ENCODE measurements around the gene OR52L1. TPM values are rescaled to one million over a fixed set of nuclear protein-coding genes. Genes with fewer than 3 reads are reported as not detected.

OR52L1 gene
- total RNA-seq, 1 experiment from 2014 or later, result not detected

DNA sequence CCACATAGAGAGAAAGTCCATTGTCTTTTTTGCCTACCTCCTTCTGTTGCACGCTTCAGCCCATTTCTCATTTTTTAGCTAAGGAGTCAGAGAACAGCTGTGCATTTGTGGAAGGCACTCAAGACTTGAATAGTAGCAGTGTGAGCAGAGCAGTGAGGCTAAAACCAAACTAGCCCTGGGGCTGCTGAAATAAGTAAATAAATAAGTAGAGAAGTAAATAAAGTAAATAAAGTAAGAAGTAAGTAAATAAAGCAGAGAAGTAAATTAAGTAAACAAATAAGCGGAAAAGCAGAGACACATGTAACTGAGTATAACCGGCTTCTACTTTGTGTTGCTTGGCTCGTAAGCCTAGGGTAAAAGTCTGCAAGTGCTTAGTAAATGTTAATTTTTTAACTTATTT lies 2.4 kb upstream of the OR52L1 start:
- POLR2A ChIA-PET (ENCODE audit: unreplicated experiment), result no interaction called here
- no TSS peak for BruUV-seq (replicated peaks)
- H3K79me2 ChIP-seq (ENCODE audit: low read depth), result no peaks in the 10 kb centered on the region
- no peaks in the 10 kb centered on the region for H3K27me3 ChIP-seq (ENCODE audit: insufficient read depth, low read depth)
- CTCF ChIA-PET, result no interaction called here
- H3K4me1 ChIP-seq (replicated peaks; ENCODE audit: insufficient read depth), result no peaks in the 10 kb centered on the region
- no peak overlapping the region for H3K4me3 ChIP-seq
- H3K9me3 ChIP-seq (ENCODE audit: insufficient read depth, low read depth), result no peaks in the 10 kb centered on the region
- no peak for TF ChIP-seq EZH2 (IDR thresholded peaks at IDR 0.05; ENCODE audit: low read depth)
- TF ChIP-seq, protein P1, sequence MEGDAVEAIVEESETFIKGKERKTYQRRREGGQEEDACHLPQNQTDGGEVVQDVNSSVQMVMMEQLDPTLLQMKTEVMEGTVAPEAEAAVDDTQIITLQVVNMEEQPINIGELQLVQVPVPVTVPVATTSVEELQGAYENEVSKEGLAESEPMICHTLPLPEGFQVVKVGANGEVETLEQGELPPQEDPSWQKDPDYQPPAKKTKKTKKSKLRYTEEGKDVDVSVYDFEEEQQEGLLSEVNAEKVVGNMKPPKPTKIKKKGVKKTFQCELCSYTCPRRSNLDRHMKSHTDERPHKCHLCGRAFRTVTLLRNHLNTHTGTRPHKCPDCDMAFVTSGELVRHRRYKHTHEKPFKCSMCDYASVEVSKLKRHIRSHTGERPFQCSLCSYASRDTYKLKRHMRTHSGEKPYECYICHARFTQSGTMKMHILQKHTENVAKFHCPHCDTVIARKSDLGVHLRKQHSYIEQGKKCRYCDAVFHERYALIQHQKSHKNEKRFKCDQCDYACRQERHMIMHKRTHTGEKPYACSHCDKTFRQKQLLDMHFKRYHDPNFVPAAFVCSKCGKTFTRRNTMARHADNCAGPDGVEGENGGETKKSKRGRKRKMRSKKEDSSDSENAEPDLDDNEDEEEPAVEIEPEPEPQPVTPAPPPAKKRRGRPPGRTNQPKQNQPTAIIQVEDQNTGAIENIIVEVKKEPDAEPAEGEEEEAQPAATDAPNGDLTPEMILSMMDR (conservative IDR thresholded peaks at IDR 0.05), result no peak
- intact Hi-C loops (cut with micrococcal nuclease; ENCODE audit: unreplicated experiment), result no loop called here
- no peaks in the 10 kb centered on the region for H3F3A ChIP-seq (ENCODE audit: insufficient read depth, low read depth)
- no peaks in the 10 kb centered on the region for H3K36me3 ChIP-seq (ENCODE audit: low read depth)
- H2AFZ ChIP-seq, result no peak overlapping the region
- H3K27ac ChIP-seq, result no peak overlapping the region
- H4K20me1 ChIP-seq (ENCODE audit: insufficient read depth), result no peaks in the 10 kb centered on the region
- DNase-seq, result no peak
- no peak overlapping the region for H3K4me2 ChIP-seq
- no peaks in the 10 kb centered on the region for H3K9me2 ChIP-seq (ENCODE audit: insufficient read depth)

- Histone ChIP-seq H3K9me3 (ENCODE audit: insufficient read depth, low read depth) (no peaks in the 10 kb centered on the region), H3K27me3 (ENCODE audit: insufficient read depth, low read depth) (no peaks in the 10 kb centered on the region), H3K4me2 (no peak overlapping the region), H3K27ac (no peak overlapping the region), H3F3A (ENCODE audit: insufficient read depth, low read depth) (no peaks in the 10 kb centered on the region), H4K20me1 (ENCODE audit: insufficient read depth) (no peaks in the 10 kb centered on the region), H3K9me2 (ENCODE audit: insufficient read depth) (no peaks in the 10 kb centered on the region), H3K36me3 (ENCODE audit: low read depth) (no peaks in the 10 kb centered on the region), H2AFZ (no peak overlapping the region), H3K4me1 (replicated peaks; ENCODE audit: insufficient read depth) (no peaks in the 10 kb centered on the region), H3K79me2 (ENCODE audit: low read depth) (no peaks in the 10 kb centered on the region), H3K4me3 (no peak overlapping the region)
- no peak for DNase-seq
- intact Hi-C loops (cut with micrococcal nuclease; ENCODE audit: unreplicated experiment), result no loop called here
- TF ChIP-seq EZH2 (IDR thresholded peaks at IDR 0.05; ENCODE audit: low read depth), result no peak
- TF ChIP-seq, protein P1 (conservative IDR thresholded peaks at IDR 0.05), result no peak
- CTCF ChIA-PET, result no interaction called here
- POLR2A ChIA-PET (ENCODE audit: unreplicated experiment), result no interaction called here
- no TSS peak for BruUV-seq (replicated peaks)
These were observed 3.3 kb downstream of the OR52L1 start for GRCh38 chr11:5983443-5983842.

DNA sequence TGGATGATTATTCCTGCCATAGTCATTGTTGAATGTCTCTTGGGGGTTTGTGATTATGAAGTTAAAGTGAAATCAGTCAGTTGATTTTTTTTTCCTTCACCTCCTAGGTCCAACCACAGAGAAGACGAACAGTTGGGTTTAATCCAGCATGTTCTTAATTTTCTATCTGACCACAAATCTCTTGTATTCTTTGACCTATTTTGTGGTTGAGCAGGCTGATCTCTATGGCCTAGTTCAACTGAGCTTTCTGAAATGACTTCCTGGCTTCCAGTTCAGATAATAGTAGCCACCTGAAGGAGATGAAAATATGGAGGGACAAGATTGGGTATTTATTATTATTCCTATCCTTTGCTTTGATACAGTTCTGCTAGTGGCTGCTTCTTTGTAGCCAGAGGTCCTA lies 13.3 kb downstream of the OR52L1 start:
- H3K9me2 ChIP-seq (ENCODE audit: insufficient read depth), result no peaks in the 10 kb centered on the region
- H3K4me1 ChIP-seq (replicated peaks; ENCODE audit: insufficient read depth), result no peaks in the 10 kb centered on the region
- H3K4me3 ChIP-seq, result no peak overlapping the region
- H3K79me2 ChIP-seq (ENCODE audit: low read depth), result no peaks in the 10 kb centered on the region
- no peak overlapping the region for H2AFZ ChIP-seq
- no peaks in the 10 kb centered on the region for H3F3A ChIP-seq (ENCODE audit: insufficient read depth, low read depth)
- no peak for TF ChIP-seq EZH2 (IDR thresholded peaks at IDR 0.05; ENCODE audit: low read depth)
- TF ChIP-seq, protein P1 (conservative IDR thresholded peaks at IDR 0.05), result no peak
- 0 out of 2 replicates have a peak, but pooled peaks cover 6% of the 10 kb centered on the region for H3K27me3 ChIP-seq (ENCODE audit: insufficient read depth, low read depth)
- BruUV-seq (replicated peaks), result no TSS peak
- intact Hi-C loops (cut with micrococcal nuclease; ENCODE audit: unreplicated experiment), result no loop called here
- no peak overlapping the region for H3K27ac ChIP-seq
- no peak for DNase-seq
- H3K36me3 ChIP-seq (ENCODE audit: low read depth), result no peaks in the 10 kb centered on the region
- H4K20me1 ChIP-seq (ENCODE audit: insufficient read depth), result no peaks in the 10 kb centered on the region
- POLR2A ChIA-PET (ENCODE audit: unreplicated experiment), result no interaction called here
- CTCF ChIA-PET, result no interaction called here
- no peak overlapping the region for H3K4me2 ChIP-seq
- H3K9me3 ChIP-seq (ENCODE audit: insufficient read depth, low read depth), result no peaks in the 10 kb centered on the region
